Neural cell (in vitro differentiated cells): ENCODE results near the gene ADAP1.

Source experiments
- EP300 ChIP-seq: fragments of 450-650 bp; conservative IDR thresholded peaks from 2 replicates; pipeline ENCODE4 v1.6.1; 2014; ENCODE audit warnings: antibody characterized with exemption, mild to moderate bottlenecking, moderate library complexity; ENCODE audit not compliant: poor library complexity, severe bottlenecking
- MXI1 ChIP-seq: fragments of 450-650 bp; conservative IDR thresholded peaks from 2 replicates; pipeline ENCODE4 v1.6.1; 2014; ENCODE audit warnings: antibody characterized with exemption, mild to moderate bottlenecking; ENCODE audit not compliant: poor library complexity, severe bottlenecking
- SMC3 ChIP-seq: fragments of 450-650 bp; conservative IDR thresholded peaks from 2 replicates; pipeline ENCODE4 v1.6.1; 2014; ENCODE audit warnings: antibody characterized with exemption, mild to moderate bottlenecking, moderate library complexity; ENCODE audit not compliant: poor library complexity
- TAF1 ChIP-seq: IDR thresholded peaks from 2 replicates; pipeline ENCODE4 v1.6.1; 2012; ENCODE audit warnings: low read depth

DNA sequence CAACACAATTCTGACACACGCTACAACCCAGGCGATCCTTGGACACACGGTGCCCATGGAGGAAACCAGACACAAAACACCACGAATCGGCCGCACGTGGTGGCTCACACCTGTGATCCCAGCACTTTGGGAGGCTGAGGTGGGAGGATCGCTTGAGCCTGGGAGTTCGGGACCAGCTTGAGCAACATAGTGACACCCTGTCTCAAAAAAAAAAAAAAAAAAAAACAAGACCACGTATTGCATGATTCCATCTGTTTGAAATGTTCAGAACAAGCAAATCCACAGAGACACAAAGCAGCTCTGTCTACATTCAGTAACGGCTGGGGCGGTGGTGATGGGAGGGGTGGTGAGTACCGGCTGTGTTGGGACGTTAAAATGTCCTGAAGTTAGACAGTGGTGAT lies 25.2 kb downstream of the ADAP1 start:
- no peak for TF ChIP-seq TAF1
- TF ChIP-seq MXI1 = no peak
- TF ChIP-seq EP300 = no peak
- TF ChIP-seq SMC3 = no peak
